ENCODE data around the gene PARD3. TPM values are rescaled to one million over a fixed set of nuclear protein-coding genes. Genes with fewer than 3 reads are reported as not detected.
A peak's percentile ranks its signal among the peaks of the same experiment; 100 is the strongest.

The PARD3 gene
- total RNA-seq, 6 donors from 2014 or later: 30.6 to 108 (median 50.6) TPM

- Histone ChIP-seq H3K4me1 (peaks cover 21 to 47% (median 23%) of the 10 kb centered on the region in 4 donors), H3K27me3 (no peaks in the 10 kb centered on the region), H3K9me3 (no peaks in the 10 kb centered on the region), H3K36me3 (no peaks in the 10 kb centered on the region), H3K4me3 (peak overlapping the region; percentile 70 to 87 (median 78)), H3K27ac (peak overlapping the region; percentile 82 to 95 (median 86))
- ATAC-seq (ENCODE audit: low FRiP score in 2 of 2) (peak in 1 of 2 donors; percentile 70), DNase-seq (peak; percentile 44 to 89)
- TF ChIP-seq, protein P1, sequence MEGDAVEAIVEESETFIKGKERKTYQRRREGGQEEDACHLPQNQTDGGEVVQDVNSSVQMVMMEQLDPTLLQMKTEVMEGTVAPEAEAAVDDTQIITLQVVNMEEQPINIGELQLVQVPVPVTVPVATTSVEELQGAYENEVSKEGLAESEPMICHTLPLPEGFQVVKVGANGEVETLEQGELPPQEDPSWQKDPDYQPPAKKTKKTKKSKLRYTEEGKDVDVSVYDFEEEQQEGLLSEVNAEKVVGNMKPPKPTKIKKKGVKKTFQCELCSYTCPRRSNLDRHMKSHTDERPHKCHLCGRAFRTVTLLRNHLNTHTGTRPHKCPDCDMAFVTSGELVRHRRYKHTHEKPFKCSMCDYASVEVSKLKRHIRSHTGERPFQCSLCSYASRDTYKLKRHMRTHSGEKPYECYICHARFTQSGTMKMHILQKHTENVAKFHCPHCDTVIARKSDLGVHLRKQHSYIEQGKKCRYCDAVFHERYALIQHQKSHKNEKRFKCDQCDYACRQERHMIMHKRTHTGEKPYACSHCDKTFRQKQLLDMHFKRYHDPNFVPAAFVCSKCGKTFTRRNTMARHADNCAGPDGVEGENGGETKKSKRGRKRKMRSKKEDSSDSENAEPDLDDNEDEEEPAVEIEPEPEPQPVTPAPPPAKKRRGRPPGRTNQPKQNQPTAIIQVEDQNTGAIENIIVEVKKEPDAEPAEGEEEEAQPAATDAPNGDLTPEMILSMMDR (IDR thresholded peaks at IDR 0.05): peak in 1 of 6 experiments; percentile 17
- no peak for TF ChIP-seq POLR2AphosphoS5 (IDR thresholded peaks at IDR 0.05)
- TF ChIP-seq EP300 (IDR thresholded peaks at IDR 0.05): no peak
- TF ChIP-seq POLR2A (IDR thresholded peaks at IDR 0.05): peak in 1 of 4 donors; percentile 6
- WGBS, 2 donors: 0% methylated on average over 3 of the region's 77 CpGs; no CpG with 5 or more reads in 1 of the 2 donors
Observed at GRCh38 chr10:34814223-34814912, 728 bp downstream of the PARD3 start.

- peak overlapping the region; percentile 82 to 95 (median 86) for H3K27ac ChIP-seq
- H3K9me3 ChIP-seq: no peaks in the 10 kb centered on the region
- no peaks in the 10 kb centered on the region for H3K36me3 ChIP-seq
- peaks cover 23 to 54% (median 28%) of the 10 kb centered on the region in 4 donors for H3K4me1 ChIP-seq
- no peaks in the 10 kb centered on the region for H3K27me3 ChIP-seq
- 15 to 21% methylated on average over 16 to 17 of the region's 19 CpGs for WGBS, 2 donors
- ATAC-seq (ENCODE audit: low FRiP score in 2 of 2): peak in 1 of 2 donors; percentile 53
- peak overlapping the region; percentile 70 to 87 (median 78) for H3K4me3 ChIP-seq
- no peak for DNase-seq
- TF ChIP-seq POLR2AphosphoS5 (IDR thresholded peaks at IDR 0.05): no peak
- no peak for TF ChIP-seq EP300 (IDR thresholded peaks at IDR 0.05)
- TF ChIP-seq, protein P1 (IDR thresholded peaks at IDR 0.05): no peak
- no peak for TF ChIP-seq POLR2A (IDR thresholded peaks at IDR 0.05)
Observed at GRCh38 chr10:34813626-34814222, 1.4 kb downstream of the PARD3 start.

GRCh38 chr10:34812771-34813170 is 2.3 kb downstream of the PARD3 start:
- DNase-seq (no peak), ATAC-seq (ENCODE audit: low FRiP score in 2 of 2) (no peak)
- Histone ChIP-seq H3K4me3 (peak overlapping the region in 1 of 4 donors; percentile 81), H3K36me3 (no peaks in the 10 kb centered on the region), H3K27me3 (no peaks in the 10 kb centered on the region), H3K27ac (no peak overlapping the region), H3K9me3 (no peaks in the 10 kb centered on the region), H3K4me1 (peaks cover 23 to 59% (median 29%) of the 10 kb centered on the region in 4 donors)
- 73 to 83% methylated on average over 5 of the region's 5 CpGs for WGBS, 2 donors
- no peak for TF ChIP-seq POLR2AphosphoS5 (IDR thresholded peaks at IDR 0.05)
- TF ChIP-seq, protein P1 (IDR thresholded peaks at IDR 0.05): no peak
- no peak for TF ChIP-seq EP300 (IDR thresholded peaks at IDR 0.05)
- TF ChIP-seq POLR2A (IDR thresholded peaks at IDR 0.05): no peak

GRCh38 chr10:34811968-34812514 is 3.1 kb downstream of the PARD3 start:
- Histone ChIP-seq H3K27me3 (no peaks in the 10 kb centered on the region), H3K36me3 (no peaks in the 10 kb centered on the region), H3K9me3 (no peaks in the 10 kb centered on the region), H3K4me3 (no peak overlapping the region), H3K4me1 (peaks cover 23 to 59% (median 29%) of the 10 kb centered on the region in 4 donors), H3K27ac (no peak overlapping the region)
- DNase-seq (no peak), ATAC-seq (ENCODE audit: low FRiP score in 2 of 2) (no peak)
- WGBS, 2 donors: 74 to 86% methylated on average over 1 of the region's 1 CpG
- TF ChIP-seq EP300 (IDR thresholded peaks at IDR 0.05) (no peak), POLR2AphosphoS5 (IDR thresholded peaks at IDR 0.05) (no peak), POLR2A (IDR thresholded peaks at IDR 0.05) (no peak)
- TF ChIP-seq, protein P1 (IDR thresholded peaks at IDR 0.05): no peak
